MM.1S (cell line): ENCODE measurements around the gene LDLRAD3.

Source experiments
- EZH2 ChIP-seq: fragments of 300-600 bp; sonication (generic); optimal IDR thresholded peaks from 2 replicates; pipeline ENCODE3; 2017; ENCODE audit warnings: low read depth, mild to moderate bottlenecking, antibody characterized with exemption, low read length, mixed read lengths
- EZH2phosphoT487 ChIP-seq: fragments of 300-600 bp; sonication (generic); IDR thresholded peaks from 2 replicates; pipeline ENCODE4 v1.6.1; 2018; ENCODE audit warnings: antibody characterized with exemption, low read length
- TF ChIP-seq, protein P1 (sequence below): fragments of 300-600 bp; sonication (generic); IDR thresholded peaks from 2 replicates; pipeline ENCODE4 v1.5.1; 2016; ENCODE audit warnings: antibody characterized with exemption, low read length, mixed read lengths

DNA sequence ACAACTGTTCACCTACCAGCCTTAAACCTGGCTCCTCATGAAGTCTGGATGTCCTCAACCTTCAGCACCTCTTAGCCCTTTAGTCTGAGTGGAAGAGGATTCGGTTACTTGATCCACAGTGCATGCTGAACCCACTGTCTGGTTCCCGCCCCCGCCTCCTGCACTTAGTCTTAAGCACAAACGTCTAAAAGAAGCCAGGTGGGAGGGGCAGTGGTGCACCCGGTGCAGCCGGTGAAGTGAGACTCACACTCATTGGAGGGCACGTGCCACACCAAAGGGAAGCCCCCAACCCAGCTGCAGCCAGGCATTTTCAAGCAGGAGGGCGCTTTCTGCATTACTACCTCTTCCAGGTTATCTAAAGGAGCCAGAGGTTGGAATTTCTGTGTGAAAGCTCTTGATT, 198.6 kb downstream of the LDLRAD3 start:
- TF ChIP-seq, protein P1, sequence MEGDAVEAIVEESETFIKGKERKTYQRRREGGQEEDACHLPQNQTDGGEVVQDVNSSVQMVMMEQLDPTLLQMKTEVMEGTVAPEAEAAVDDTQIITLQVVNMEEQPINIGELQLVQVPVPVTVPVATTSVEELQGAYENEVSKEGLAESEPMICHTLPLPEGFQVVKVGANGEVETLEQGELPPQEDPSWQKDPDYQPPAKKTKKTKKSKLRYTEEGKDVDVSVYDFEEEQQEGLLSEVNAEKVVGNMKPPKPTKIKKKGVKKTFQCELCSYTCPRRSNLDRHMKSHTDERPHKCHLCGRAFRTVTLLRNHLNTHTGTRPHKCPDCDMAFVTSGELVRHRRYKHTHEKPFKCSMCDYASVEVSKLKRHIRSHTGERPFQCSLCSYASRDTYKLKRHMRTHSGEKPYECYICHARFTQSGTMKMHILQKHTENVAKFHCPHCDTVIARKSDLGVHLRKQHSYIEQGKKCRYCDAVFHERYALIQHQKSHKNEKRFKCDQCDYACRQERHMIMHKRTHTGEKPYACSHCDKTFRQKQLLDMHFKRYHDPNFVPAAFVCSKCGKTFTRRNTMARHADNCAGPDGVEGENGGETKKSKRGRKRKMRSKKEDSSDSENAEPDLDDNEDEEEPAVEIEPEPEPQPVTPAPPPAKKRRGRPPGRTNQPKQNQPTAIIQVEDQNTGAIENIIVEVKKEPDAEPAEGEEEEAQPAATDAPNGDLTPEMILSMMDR = no peak
- no peak for TF ChIP-seq EZH2phosphoT487
- TF ChIP-seq EZH2 = no peak
